ENCODE results near the gene IGFBP3.

The IGFBP3 gene

GRCh38 chr7:45886931-45887667 lies 34.0 kb downstream of the IGFBP3 start:
- no peak for TF ChIP-seq JUND (IDR thresholded peaks at IDR 0.05; ENCODE audit: low read depth)
- in situ Hi-C loops (cut with HindIII; ENCODE audit: low pct_unique_long_range_greater_than_20kb, low sequenced_read_pairs), result no loop called here
- no peak for DNase-seq (ENCODE audit: low read depth in 1 of 2, low spot score in 1 of 2)

GRCh38 chr7:45885264-45885882 lies 35.7 kb downstream of the IGFBP3 start:
- DNase-seq (ENCODE audit: low read depth in 1 of 2, low spot score in 1 of 2), result no peak
- in situ Hi-C loops (cut with HindIII; ENCODE audit: low pct_unique_long_range_greater_than_20kb, low sequenced_read_pairs), result no loop called here
- no peak for TF ChIP-seq JUND (IDR thresholded peaks at IDR 0.05; ENCODE audit: low read depth)

- DNase-seq (ENCODE audit: low read depth in 1 of 2, low spot score in 1 of 2), result no peak
- TF ChIP-seq JUND (IDR thresholded peaks at IDR 0.05; ENCODE audit: low read depth), result no peak
- in situ Hi-C loops (cut with HindIII; ENCODE audit: low pct_unique_long_range_greater_than_20kb, low sequenced_read_pairs), result no loop called here
Observed at GRCh38 chr7:45884136-45884535, 36.9 kb downstream of the IGFBP3 start.

- DNase-seq (ENCODE audit: low read depth in 1 of 2, low spot score in 1 of 2), result no peak
- no peak for TF ChIP-seq JUND (IDR thresholded peaks at IDR 0.05; ENCODE audit: low read depth)
- in situ Hi-C loops (cut with HindIII; ENCODE audit: low pct_unique_long_range_greater_than_20kb, low sequenced_read_pairs), result no loop called here
Observed at GRCh38 chr7:45882465-45882810, 38.6 kb downstream of the IGFBP3 start.

GRCh38 chr7:45881759-45882464 lies 39.2 kb downstream of the IGFBP3 start:
- DNase-seq (ENCODE audit: low read depth in 1 of 2, low spot score in 1 of 2), result no peak
- TF ChIP-seq JUND (IDR thresholded peaks at IDR 0.05; ENCODE audit: low read depth), result no peak
- in situ Hi-C loops (cut with HindIII; ENCODE audit: low pct_unique_long_range_greater_than_20kb, low sequenced_read_pairs), result no loop called here

- TF ChIP-seq JUND (IDR thresholded peaks at IDR 0.05; ENCODE audit: low read depth), result no peak
- in situ Hi-C loops (cut with HindIII; ENCODE audit: low pct_unique_long_range_greater_than_20kb, low sequenced_read_pairs), result no loop called here
- no peak for DNase-seq (ENCODE audit: low read depth in 1 of 2, low spot score in 1 of 2)
Observed at GRCh38 chr7:45881280-45881758, 39.8 kb downstream of the IGFBP3 start.

- DNase-seq (ENCODE audit: low read depth in 1 of 2, low spot score in 1 of 2), result no peak
- in situ Hi-C loops (cut with HindIII; ENCODE audit: low pct_unique_long_range_greater_than_20kb, low sequenced_read_pairs), result no loop called here
- TF ChIP-seq JUND (IDR thresholded peaks at IDR 0.05; ENCODE audit: low read depth), result no peak
Observed at GRCh38 chr7:45880433-45880860, 40.6 kb downstream of the IGFBP3 start.

GRCh38 chr7:45878457-45879144 lies 42.5 kb downstream of the IGFBP3 start:
- DNase-seq (ENCODE audit: low read depth in 1 of 2, low spot score in 1 of 2), result no peak
- in situ Hi-C loops (cut with HindIII; ENCODE audit: low pct_unique_long_range_greater_than_20kb, low sequenced_read_pairs), result no loop called here
- no peak for TF ChIP-seq JUND (IDR thresholded peaks at IDR 0.05; ENCODE audit: low read depth)

GRCh38 chr7:45876519-45876918 lies 44.6 kb downstream of the IGFBP3 start:
- TF ChIP-seq JUND (IDR thresholded peaks at IDR 0.05; ENCODE audit: low read depth), result no peak

GRCh38 chr7:45874408-45875131 lies 46.5 kb downstream of the IGFBP3 start:
- DNase-seq (ENCODE audit: low read depth in 1 of 2, low spot score in 1 of 2), result no peak
- in situ Hi-C loops (cut with HindIII; ENCODE audit: low pct_unique_long_range_greater_than_20kb, low sequenced_read_pairs), result no loop called here
- no peak for TF ChIP-seq JUND (IDR thresholded peaks at IDR 0.05; ENCODE audit: low read depth)

More at GRCh38 chr7:45876519-45876918, 44.6 kb downstream of the IGFBP3 start:
- in situ Hi-C loops (cut with HindIII; ENCODE audit: low pct_unique_long_range_greater_than_20kb, low sequenced_read_pairs), result no loop called here
- DNase-seq (ENCODE audit: low read depth in 1 of 2, low spot score in 1 of 2), result no peak

- no peak for DNase-seq (ENCODE audit: low read depth in 1 of 2, low spot score in 1 of 2)
- in situ Hi-C loops (cut with HindIII; ENCODE audit: low pct_unique_long_range_greater_than_20kb, low sequenced_read_pairs), result no loop called here
- TF ChIP-seq JUND (IDR thresholded peaks at IDR 0.05; ENCODE audit: low read depth), result no peak
Observed at GRCh38 chr7:45873355-45873754, 47.7 kb downstream of the IGFBP3 start.

- no peak for DNase-seq (ENCODE audit: low read depth in 1 of 2, low spot score in 1 of 2)
- in situ Hi-C loops (cut with HindIII; ENCODE audit: low pct_unique_long_range_greater_than_20kb, low sequenced_read_pairs), result no loop called here
- TF ChIP-seq JUND (IDR thresholded peaks at IDR 0.05; ENCODE audit: low read depth), result no peak
Observed at GRCh38 chr7:45873035-45873354, 48.1 kb downstream of the IGFBP3 start, which contains the start of gene CCDC201. CCDC201 (minus strand) TSS chr7:45873082; CDS start chr7:45873007, 75 bp downstream.

All from T47D (cell line).